ENCODE measurements around the gene KLHL25. TPM values are rescaled to one million over a fixed set of nuclear protein-coding genes. Genes with fewer than 3 reads are reported as not detected.

The KLHL25 gene
- total and polyA plus RNA-seq, 2 of the 8 experiments (the other 6 are each of a cell fraction or from before 2014, with no cell fraction given): 16.5 to 22.0 TPM

DNA sequence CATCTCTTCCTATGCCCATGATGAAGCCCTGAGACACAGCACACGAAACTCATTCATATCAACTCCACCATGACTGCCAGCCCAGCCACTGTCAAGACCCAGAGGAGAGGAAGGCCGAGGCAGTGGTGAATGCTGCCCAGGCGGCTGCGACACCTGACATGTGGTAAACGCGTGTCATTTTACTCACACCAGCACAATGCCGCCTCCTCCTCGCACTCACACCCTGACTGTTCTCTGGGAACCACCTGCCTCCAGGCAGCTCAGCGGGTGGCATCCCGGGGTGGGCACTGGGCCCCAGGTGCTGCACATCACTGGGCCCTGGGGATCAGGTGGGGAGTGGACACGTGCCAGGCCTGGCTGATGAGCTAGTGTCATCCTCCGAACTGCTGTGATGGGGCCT lies 21.5 kb downstream of the KLHL25 start:
- no peak overlapping the region for H3K9ac ChIP-seq (replicated peaks in 1 of 4; ENCODE audit: extremely low read depth in 1 of 4, low read depth in 3 of 4, low read length in 3 of 4)
- H3K79me1 ChIP-seq (ENCODE audit: low read depth, low read length): peaks cover 45% of the 10 kb centered on the region
- no peak overlapping the region for H3K23ac ChIP-seq (ENCODE audit: insufficient read length)
- no peak overlapping the region for H3K27ac ChIP-seq (ENCODE audit: low read depth, low read length)
- 93% methylated on average over 12 of the region's 12 CpGs; no CpG with 5 or more reads in 1 of the 2 experiments for WGBS, 2 experiments (ENCODE audit: extremely low coverage in 1 of 2, insufficient coverage in 1 of 2, insufficient read length in 1 of 2, insufficient replicate concordance in 2 of 2, low coverage in 1 of 2, low lambda C conversion rate in 2 of 2, missing lambda C conversion rate in 1 of 2)
- peaks cover 3 to 8% (median 4%) of the 10 kb centered on the region in 4 experiments; a peak in 5 of 8 replicates for H3K36me3 ChIP-seq (ENCODE audit: control insufficient read depth in 2 of 4, insufficient read depth in 4 of 4, low read length in 3 of 4)
- DNase-seq (ENCODE audit: low read depth in 1 of 2, low spot score in 2 of 2) (no peak), FAIRE-seq (no peak)
- H2AFZ ChIP-seq (ENCODE audit: low read length): no peak overlapping the region
- no peak overlapping the region for H3K56ac ChIP-seq (replicated peaks; ENCODE audit: insufficient read length, low read depth, low read length)
- no peaks in the 10 kb centered on the region for H3K27me3 ChIP-seq (replicated peaks in 1 of 4; ENCODE audit: control insufficient read depth in 3 of 4, extremely low read depth in 1 of 4, insufficient read depth in 3 of 4, low read length in 3 of 4)
- ChIA-PET CTCF (ENCODE audit: partially characterized antibody) (interaction anchor here (0.6 to 2.2 kb wide), 2 partner anchors 11 to 43 kb away, joined by 4 to 6 read pairs; no protein-coding TSS in a partner anchor), POLR2A (ENCODE audit: partially characterized antibody) (no interaction called here)
- peaks cover 0 to 7% (median 0%) of the 10 kb centered on the region in 4 experiments; a peak in 1 of 7 replicates for H3K4me1 ChIP-seq (replicated peaks in 1 of 4; ENCODE audit: control insufficient read depth in 3 of 4, insufficient read depth in 4 of 4, low read length in 3 of 4)
- no peak overlapping the region for H3K4me3 ChIP-seq (ENCODE audit: extremely low read depth in 1 of 4, insufficient read depth in 2 of 4, low read depth in 3 of 4, low read length in 4 of 4)
- H2BK120ac ChIP-seq (replicated peaks; ENCODE audit: low read depth, low read length): no peak overlapping the region
- no peak overlapping the region for H3K18ac ChIP-seq (ENCODE audit: extremely low read depth, low read length)
- no peaks in the 10 kb centered on the region for H3K23me2 ChIP-seq (ENCODE audit: low read depth, low read length)
- H4K20me1 ChIP-seq (replicated peaks in 1 of 2; ENCODE audit: control insufficient read depth in 1 of 2, insufficient read depth in 2 of 2, low read length in 2 of 2): peaks cover 18 to 38% of the 10 kb centered on the region in 2 experiments
- no peak overlapping the region for H2BK20ac ChIP-seq (ENCODE audit: low read length)
- H3K9me3 ChIP-seq (ENCODE audit: insufficient read depth in 2 of 2, low read depth in 1 of 2, low read length in 1 of 2): no peaks in the 10 kb centered on the region; a peak in 1 of 4 replicates
- no peak overlapping the region for H4K5ac ChIP-seq (ENCODE audit: insufficient read length, low read depth, low read length)
- peaks cover 3 to 92% of the 10 kb centered on the region in 2 experiments for H3K79me2 ChIP-seq (ENCODE audit: control insufficient read depth in 1 of 2, insufficient read depth in 2 of 2, low read length in 2 of 2)
- H3K14ac ChIP-seq (ENCODE audit: insufficient read length): no peak overlapping the region
- no peak overlapping the region for H3K4ac ChIP-seq (replicated peaks; ENCODE audit: insufficient read length, low read depth, low read length)
- H2AK5ac ChIP-seq (ENCODE audit: low read depth, low read length): no peak overlapping the region
- no peak overlapping the region for H2BK12ac ChIP-seq (ENCODE audit: low read depth, low read length)
- no peak overlapping the region for H4K8ac ChIP-seq (ENCODE audit: extremely low read depth, insufficient read depth, low read length)
- H2BK5ac ChIP-seq (ENCODE audit: low read depth, low read length): no peak overlapping the region; the same call in 1 of the 2 replicates
- no peak overlapping the region for H3K4me2 ChIP-seq (ENCODE audit: insufficient read depth in 1 of 2, low read depth in 2 of 2, low read length in 2 of 2)
- no peak overlapping the region for H4K91ac ChIP-seq (replicated peaks; ENCODE audit: insufficient read length, low read length)
- H2BK15ac ChIP-seq (ENCODE audit: low read length): no peak overlapping the region
- TF ChIP-seq CREB1 (IDR thresholded peaks at IDR 0.05) (no peak), CTBP2 (IDR thresholded peaks at IDR 0.05; ENCODE audit: borderline replicate concordance, insufficient read depth, insufficient read length, low read length) (no peak), ASH2L (IDR thresholded peaks at IDR 0.05; ENCODE audit: low read length) (no peak), NRF1 (IDR thresholded peaks at IDR 0.05; ENCODE audit: low read depth, low read length) (no peak), BACH1 (IDR thresholded peaks at IDR 0.05; ENCODE audit: low read length) (no peak)
